ENCODE measurements around the gene BMAL1.
"Not testable (repeated sequence)": the region's sequence is repeated elsewhere in the genome, so short reads cannot be mapped to it uniquely, and the experiment has no call there.

The BMAL1 gene

GRCh38 chr11:13376838-13377237 is 99.2 kb downstream of the BMAL1 start:
- no peak for TF ChIP-seq PAX5 (IDR thresholded peaks at IDR 0.05; ENCODE audit: insufficient read depth, low read length, severe bottlenecking)
- TF ChIP-seq POU2F2 (IDR thresholded peaks at IDR 0.05; ENCODE audit: low read depth, low read length) = no peak
- FAIRE-seq = no peak
- DNase-seq (ENCODE audit: insufficient read length, low spot score) = no peak

- TF ChIP-seq TAF1 (IDR thresholded peaks at IDR 0.05; ENCODE audit: low read depth, low read length) = no peak
- no peak for TF ChIP-seq SPI1 (IDR thresholded peaks at IDR 0.05; ENCODE audit: low read depth, low read length)
- no peak for TF ChIP-seq POLR2AphosphoS5 (IDR thresholded peaks at IDR 0.05; ENCODE audit: low read depth, low read length)
- no peak for TF ChIP-seq POLR2A (IDR thresholded peaks at IDR 0.05; ENCODE audit: low read depth, low read length)
- no peak for TF ChIP-seq POU2F2 (IDR thresholded peaks at IDR 0.05; ENCODE audit: low read depth, low read length)
- no peak for FAIRE-seq
- DNase-seq (ENCODE audit: insufficient read length, low spot score) = no peak
Observed at GRCh38 chr11:13378316-13378715, 100.7 kb downstream of the BMAL1 start.

GRCh38 chr11:13380731-13381130 is 103.1 kb downstream of the BMAL1 start:
- TF ChIP-seq POU2F2 (IDR thresholded peaks at IDR 0.05; ENCODE audit: low read depth, low read length) (no peak), POLR2AphosphoS5 (IDR thresholded peaks at IDR 0.05; ENCODE audit: low read depth, low read length) (no peak), POLR2A (IDR thresholded peaks at IDR 0.05; ENCODE audit: low read depth, low read length) (no peak), SPI1 (IDR thresholded peaks at IDR 0.05; ENCODE audit: low read depth, low read length) (no peak), TAF1 (IDR thresholded peaks at IDR 0.05; ENCODE audit: low read depth, low read length) (no peak), PAX5 (IDR thresholded peaks at IDR 0.05; ENCODE audit: insufficient read depth, low read length, severe bottlenecking) (no peak)
- no peak for FAIRE-seq

GRCh38 chr11:13382751-13383150 is 105.2 kb downstream of the BMAL1 start:
- DNase-seq (ENCODE audit: insufficient read length, low spot score) (no peak), FAIRE-seq (no peak)
- TF ChIP-seq POLR2AphosphoS5 (IDR thresholded peaks at IDR 0.05; ENCODE audit: low read depth, low read length) (no peak), POLR2A (IDR thresholded peaks at IDR 0.05; ENCODE audit: low read depth, low read length) (no peak), TAF1 (IDR thresholded peaks at IDR 0.05; ENCODE audit: low read depth, low read length) (no peak), POU2F2 (IDR thresholded peaks at IDR 0.05; ENCODE audit: low read depth, low read length) (no peak)

More at GRCh38 chr11:13380731-13381130, 103.1 kb downstream of the BMAL1 start:
- DNase-seq (ENCODE audit: insufficient read length, low spot score) = no peak

GRCh38 chr11:13384908-13385640 is 107.5 kb downstream of the BMAL1 start:
- DNase-seq (ENCODE audit: insufficient read length, low spot score) (no peak), FAIRE-seq (no peak)
- TF ChIP-seq POLR2A (IDR thresholded peaks at IDR 0.05; ENCODE audit: low read depth, low read length) (no peak), POU2F2 (IDR thresholded peaks at IDR 0.05; ENCODE audit: low read depth, low read length) (no peak)

- no peak for DNase-seq (ENCODE audit: insufficient read length, low spot score)
- no peak for TF ChIP-seq POU2F2 (IDR thresholded peaks at IDR 0.05; ENCODE audit: low read depth, low read length)
- TF ChIP-seq PAX5 (IDR thresholded peaks at IDR 0.05; ENCODE audit: insufficient read depth, low read length, severe bottlenecking) = no peak
- no peak for TF ChIP-seq POLR2A (IDR thresholded peaks at IDR 0.05; ENCODE audit: low read depth, low read length)
- TF ChIP-seq SPI1 (IDR thresholded peaks at IDR 0.05; ENCODE audit: low read depth, low read length) = no peak
- TF ChIP-seq TAF1 (IDR thresholded peaks at IDR 0.05; ENCODE audit: low read depth, low read length) = no peak
- no peak for TF ChIP-seq POLR2AphosphoS5 (IDR thresholded peaks at IDR 0.05; ENCODE audit: low read depth, low read length)
- FAIRE-seq = no peak
Observed at GRCh38 chr11:13386567-13386966, 109.0 kb downstream of the BMAL1 start.

GRCh38 chr11:13388741-13389140 is 111.2 kb downstream of the BMAL1 start:
- FAIRE-seq (no peak), DNase-seq (ENCODE audit: insufficient read length, low spot score) (no peak)
- no peak for TF ChIP-seq SPI1 (IDR thresholded peaks at IDR 0.05; ENCODE audit: low read depth, low read length)
- TF ChIP-seq PAX5 (IDR thresholded peaks at IDR 0.05; ENCODE audit: insufficient read depth, low read length, severe bottlenecking) = no peak
- TF ChIP-seq POU2F2 (IDR thresholded peaks at IDR 0.05; ENCODE audit: low read depth, low read length) = no peak
- no peak for TF ChIP-seq POLR2AphosphoS5 (IDR thresholded peaks at IDR 0.05; ENCODE audit: low read depth, low read length)
- no peak for TF ChIP-seq TAF1 (IDR thresholded peaks at IDR 0.05; ENCODE audit: low read depth, low read length)
- TF ChIP-seq POLR2A (IDR thresholded peaks at IDR 0.05; ENCODE audit: low read depth, low read length) = no peak

- DNase-seq (ENCODE audit: insufficient read length, low spot score) (no peak), FAIRE-seq (no peak)
- TF ChIP-seq POU2F2 (IDR thresholded peaks at IDR 0.05; ENCODE audit: low read depth, low read length) (no peak), POLR2AphosphoS5 (IDR thresholded peaks at IDR 0.05; ENCODE audit: low read depth, low read length) (no peak), PAX5 (IDR thresholded peaks at IDR 0.05; ENCODE audit: insufficient read depth, low read length, severe bottlenecking) (no peak), TAF1 (IDR thresholded peaks at IDR 0.05; ENCODE audit: low read depth, low read length) (no peak), SPI1 (IDR thresholded peaks at IDR 0.05; ENCODE audit: low read depth, low read length) (no peak), POLR2A (IDR thresholded peaks at IDR 0.05; ENCODE audit: low read depth, low read length) (no peak)
Observed at GRCh38 chr11:13391217-13391616, 113.6 kb downstream of the BMAL1 start.

GRCh38 chr11:13398335-13398734 is 120.7 kb downstream of the BMAL1 start:
- FAIRE-seq; DNase-seq (ENCODE audit: insufficient read length, low spot score): not testable (repeated sequence)

GRCh38 chr11:13405220-13405619 is 127.6 kb downstream of the BMAL1 start:
- no peak for FAIRE-seq
- DNase-seq (ENCODE audit: insufficient read length, low spot score) = no peak
- TF ChIP-seq PAX5 (IDR thresholded peaks at IDR 0.05; ENCODE audit: insufficient read depth, low read length, severe bottlenecking) = no peak
- TF ChIP-seq POLR2A (IDR thresholded peaks at IDR 0.05; ENCODE audit: low read depth, low read length) = no peak
- TF ChIP-seq SPI1 (IDR thresholded peaks at IDR 0.05; ENCODE audit: low read depth, low read length) = no peak
- no peak for TF ChIP-seq TAF1 (IDR thresholded peaks at IDR 0.05; ENCODE audit: low read depth, low read length)
- TF ChIP-seq POLR2AphosphoS5 (IDR thresholded peaks at IDR 0.05; ENCODE audit: low read depth, low read length) = no peak
- TF ChIP-seq POU2F2 (IDR thresholded peaks at IDR 0.05; ENCODE audit: low read depth, low read length) = no peak

Data from GM12891 (cell line).